Caco-2 (cell line): Measurements from ENCODE around the gene OR2T35. TPM values are rescaled to one million over a fixed set of nuclear protein-coding genes. Genes with fewer than 3 reads are reported as not detected.

Experiments
- BruUV-seq: library from RNA; stranded (reverse); fragments of 400-500 nt; replicated peaks from 2 replicates; lab custom pipeline; 2021; lab: Mats Ljungman, UMichigan
- CTCF ChIA-PET: fragments of 300-600 bp; sonication (Branson Sonifier 250); formaldehyde crosslinking; loops from one replicate; lab custom pipeline; 2022; ENCODE audit warnings: antibody characterized with exemption; lab: Charles Lee
- POLR2A ChIA-PET: fragments of 300-600 bp; sonication (Branson Sonifier 250); formaldehyde crosslinking; loops from one replicate; lab custom pipeline; 2022; ENCODE audit warnings: antibody characterized with exemption; lab: Charles Lee
- DNase-seq, 2 experiments: peaks; one replicate each; pipeline versions ENCODE4 v3.0.0 to v3.0.0-alpha.2; 2020 to 2022
- H3K27me3 ChIP-seq: replicated peaks from 2 replicates; pipeline ENCODE4 v1.6.0; 2011; ENCODE audit warnings: low read length; ENCODE audit not compliant: control insufficient read depth, insufficient read depth
- H3K36me3 ChIP-seq: 2 replicates; pipeline ENCODE4 v1.5.1; 2011; ENCODE audit warnings: low read length; ENCODE audit not compliant: control insufficient read depth, insufficient read depth
- H3K4me1 ChIP-seq: fragments of 250-450 bp; sonication (Bioruptor Pico); 2 replicates; pipeline ENCODE4 v1.5.1; 2020; ENCODE audit warnings: mild to moderate bottlenecking
- H3K4me3 ChIP-seq: 2 replicates; pipeline ENCODE4 v1.5.1; 2011; ENCODE audit warnings: low read depth, mild to moderate bottlenecking, control low read depth, low read length
- H3K9me3 ChIP-seq: fragments of 250-450 bp; sonication (Bioruptor Pico); 2 replicates; pipeline ENCODE4 v1.5.1; 2020; ENCODE audit warnings: mild to moderate bottlenecking, moderate library complexity
- H3K27ac Mint-ChIP-seq: one replicate; pipeline ENCODE4 v1.8.0; 2022; ENCODE audit warnings: mixed read lengths; ENCODE audit not compliant: unreplicated experiment
- H3K27me3 Mint-ChIP-seq: one replicate; pipeline ENCODE4 v1.8.0; 2022; ENCODE audit warnings: mixed read lengths; ENCODE audit not compliant: insufficient read depth, unreplicated experiment
- H3K36me3 Mint-ChIP-seq: one replicate; pipeline ENCODE4 v1.8.0; 2022; ENCODE audit warnings: mild to moderate bottlenecking, mixed read lengths; ENCODE audit not compliant: insufficient read depth, unreplicated experiment
- H3K4me1 Mint-ChIP-seq: one replicate; pipeline ENCODE4 v1.8.0; 2022; ENCODE audit warnings: low read depth, mixed read lengths; ENCODE audit not compliant: unreplicated experiment
- H3K4me3 Mint-ChIP-seq: one replicate; pipeline ENCODE4 v1.8.0; 2022; ENCODE audit warnings: mild to moderate bottlenecking, moderate library complexity, mixed read lengths; ENCODE audit not compliant: unreplicated experiment
- H3K9me3 Mint-ChIP-seq: one replicate; pipeline ENCODE4 v1.8.0; 2022; ENCODE audit warnings: mixed read lengths; ENCODE audit not compliant: unreplicated experiment
- intact Hi-C: fragments of 100-400 bp; cut with micrococcal nuclease; formaldehyde crosslinking; loops from one replicate; pipeline ENCODE4 v1.10.0; 2022; ENCODE audit not compliant: unreplicated experiment
- total RNA-seq: library from RNA; stranded (reverse); gene quantifications from 2 replicates; pipeline ENCODE4 v1.2.3, GENCODE V29; 2022
- TF ChIP-seq, protein P1 (sequence below), 2 experiments: fragments of 200-600 bp in 1 of 2; IDR thresholded peaks; 1 replicate in 1 of 2; 2 replicates in 1 of 2; pipeline versions ENCODE4 v1.5.1 to v1.8.0; 2011 to 2022; ENCODE audit warnings: antibody characterized with exemption in 1 of 2, control low read depth in 1 of 2, inconsistent platforms in 1 of 2, low read depth in 1 of 2, low read length in 1 of 2, mild to moderate bottlenecking in 1 of 2, moderate library complexity in 1 of 2; ENCODE audit not compliant: insufficient read depth in 1 of 2, severe bottlenecking in 1 of 2, unreplicated experiment in 1 of 2

The OR2T35 gene
- total RNA-seq, 1 experiment from 2014 or later, result not detected

DNA sequence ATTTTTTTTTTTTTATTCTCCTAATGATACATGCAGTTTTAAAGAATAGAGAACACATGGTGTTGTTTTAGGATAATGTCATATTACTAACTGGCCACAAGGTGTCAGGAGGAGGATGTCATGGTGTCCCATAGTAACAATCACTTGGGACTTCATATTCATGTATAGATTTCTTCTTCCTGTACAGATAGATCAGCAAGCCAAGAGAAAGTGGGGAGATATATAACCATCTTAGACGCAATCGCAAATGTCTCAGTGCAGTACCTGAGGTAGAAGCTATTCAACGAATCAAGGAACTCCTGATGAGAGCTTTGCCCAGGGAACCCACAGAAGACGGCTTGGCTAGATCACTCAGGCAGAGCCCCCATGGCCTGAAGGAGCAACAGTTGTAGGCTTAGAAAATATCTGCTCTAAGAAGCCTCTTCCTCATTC, 22.5 kb downstream of the OR2T35 start:
- intact Hi-C loops, result loop anchor here (1.0 kb wide), 2 partner anchors 65 to 185 kb away; no protein-coding TSS in a partner anchor
- Mint-ChIP-seq H3K27me3 (peaks cover 14% of the 10 kb centered on the region), H3K36me3 (no peaks in the 10 kb centered on the region)

DNA sequence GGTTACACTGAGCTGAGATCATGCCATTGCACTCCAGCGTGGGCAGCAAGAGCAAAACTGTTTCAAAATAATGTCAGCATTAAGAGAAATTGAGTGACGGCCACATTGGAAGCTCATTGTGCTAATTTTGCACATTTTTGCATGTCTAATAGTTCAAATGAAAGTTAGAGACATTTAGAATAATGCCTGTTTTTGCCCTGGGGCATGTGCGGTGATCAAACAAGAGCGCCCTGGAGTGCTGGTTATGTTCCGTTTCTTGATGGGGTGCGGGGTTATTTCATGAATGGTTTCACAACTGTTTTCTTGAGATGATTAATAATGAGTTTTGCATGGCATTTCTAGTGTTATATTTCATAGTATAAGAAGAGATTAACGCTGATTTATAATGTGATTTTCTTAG, 23.3 kb downstream of the OR2T35 start:
- Histone ChIP-seq H3K4me3 (no peak overlapping the region), H3K27me3 (no peaks in the 10 kb centered on the region), H3K36me3 (no peaks in the 10 kb centered on the region), H3K4me1 (no peaks in the 10 kb centered on the region), H3K9me3 (no peaks in the 10 kb centered on the region)
- BruUV-seq, result no TSS peak
- DNase-seq, result no peak
- TF ChIP-seq, protein P1, sequence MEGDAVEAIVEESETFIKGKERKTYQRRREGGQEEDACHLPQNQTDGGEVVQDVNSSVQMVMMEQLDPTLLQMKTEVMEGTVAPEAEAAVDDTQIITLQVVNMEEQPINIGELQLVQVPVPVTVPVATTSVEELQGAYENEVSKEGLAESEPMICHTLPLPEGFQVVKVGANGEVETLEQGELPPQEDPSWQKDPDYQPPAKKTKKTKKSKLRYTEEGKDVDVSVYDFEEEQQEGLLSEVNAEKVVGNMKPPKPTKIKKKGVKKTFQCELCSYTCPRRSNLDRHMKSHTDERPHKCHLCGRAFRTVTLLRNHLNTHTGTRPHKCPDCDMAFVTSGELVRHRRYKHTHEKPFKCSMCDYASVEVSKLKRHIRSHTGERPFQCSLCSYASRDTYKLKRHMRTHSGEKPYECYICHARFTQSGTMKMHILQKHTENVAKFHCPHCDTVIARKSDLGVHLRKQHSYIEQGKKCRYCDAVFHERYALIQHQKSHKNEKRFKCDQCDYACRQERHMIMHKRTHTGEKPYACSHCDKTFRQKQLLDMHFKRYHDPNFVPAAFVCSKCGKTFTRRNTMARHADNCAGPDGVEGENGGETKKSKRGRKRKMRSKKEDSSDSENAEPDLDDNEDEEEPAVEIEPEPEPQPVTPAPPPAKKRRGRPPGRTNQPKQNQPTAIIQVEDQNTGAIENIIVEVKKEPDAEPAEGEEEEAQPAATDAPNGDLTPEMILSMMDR (IDR thresholded peaks at IDR 0.05; ENCODE audit: insufficient read depth in 1 of 2, low read depth in 1 of 2, low read length in 1 of 2, severe bottlenecking in 1 of 2, unreplicated experiment in 1 of 2), result no peak
- Mint-ChIP-seq H3K4me3 (no peak overlapping the region), H3K36me3 (no peaks in the 10 kb centered on the region), H3K27me3 (peaks cover 14% of the 10 kb centered on the region), H3K27ac (no peak overlapping the region), H3K4me1 (no peaks in the 10 kb centered on the region), H3K9me3 (no peaks in the 10 kb centered on the region)
- intact Hi-C loops, result loop anchor here (1.0 kb wide), 2 partner anchors 66 to 186 kb away; no protein-coding TSS in a partner anchor
- POLR2A ChIA-PET, result no interaction called here
- CTCF ChIA-PET, result no interaction called here

More for the DNA sequence above, 22.5 kb downstream of the OR2T35 start:
- H3K4me3 ChIP-seq, result no peak overlapping the region
- TF ChIP-seq, protein P1 (IDR thresholded peaks at IDR 0.05; ENCODE audit: insufficient read depth in 1 of 2, low read depth in 1 of 2, low read length in 1 of 2, severe bottlenecking in 1 of 2, unreplicated experiment in 1 of 2), result peak in 1 of 2 experiments; percentile 51
- CTCF ChIA-PET, result no interaction called here
- no peaks in the 10 kb centered on the region for H3K9me3 ChIP-seq
- H3K9me3 Mint-ChIP-seq, result no peaks in the 10 kb centered on the region
- BruUV-seq, result no TSS peak
- H3K36me3 ChIP-seq, result no peaks in the 10 kb centered on the region
- no peaks in the 10 kb centered on the region for H3K27me3 ChIP-seq
- no peaks in the 10 kb centered on the region for H3K4me1 Mint-ChIP-seq
- POLR2A ChIA-PET, result no interaction called here
- DNase-seq, result peak in 1 of 2 experiments; percentile 12
- H3K4me1 ChIP-seq, result no peaks in the 10 kb centered on the region
- H3K4me3 Mint-ChIP-seq, result no peak overlapping the region
- no peak overlapping the region for H3K27ac Mint-ChIP-seq

DNA sequence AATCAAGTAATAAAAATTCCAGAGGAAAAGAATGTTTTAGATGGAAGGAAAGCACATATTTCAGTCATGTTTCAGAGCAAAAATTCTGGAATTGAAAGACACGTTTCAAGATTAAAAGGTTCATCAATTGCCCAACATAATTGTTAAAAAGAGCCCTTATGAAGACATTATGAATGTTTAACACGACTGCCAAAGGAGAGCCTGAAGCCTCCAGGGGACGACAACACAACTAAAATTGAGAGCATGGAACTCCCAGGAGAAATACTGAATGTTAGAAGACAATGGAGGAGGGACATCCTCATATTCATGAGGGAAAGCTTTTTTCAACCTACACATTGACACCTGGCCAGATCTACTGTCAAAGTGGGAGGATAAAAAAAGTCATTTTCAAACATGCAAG, 26.2 kb downstream of the OR2T35 start:
- H3K27me3 Mint-ChIP-seq, result peaks cover 14% of the 10 kb centered on the region
- no peaks in the 10 kb centered on the region for H3K4me1 Mint-ChIP-seq
- H3K4me1 ChIP-seq, result no peaks in the 10 kb centered on the region
- DNase-seq, result peak; percentile 62 to 73
- no TSS peak for BruUV-seq
- no peak overlapping the region for H3K4me3 Mint-ChIP-seq
- H3K9me3 ChIP-seq, result no peaks in the 10 kb centered on the region
- H3K4me3 ChIP-seq, result no peak overlapping the region
- no peaks in the 10 kb centered on the region for H3K27me3 ChIP-seq
- intact Hi-C loops, result loop anchor here (2.0 kb wide), 1 partner anchor 78 kb away; no protein-coding TSS in a partner anchor
- CTCF ChIA-PET, result no interaction called here
- H3K9me3 Mint-ChIP-seq, result no peaks in the 10 kb centered on the region
- POLR2A ChIA-PET, result no interaction called here
- no peaks in the 10 kb centered on the region for H3K36me3 Mint-ChIP-seq
- H3K36me3 ChIP-seq, result no peaks in the 10 kb centered on the region
- no peak overlapping the region for H3K27ac Mint-ChIP-seq
- TF ChIP-seq, protein P1 (IDR thresholded peaks at IDR 0.05; ENCODE audit: insufficient read depth in 1 of 2, low read depth in 1 of 2, low read length in 1 of 2, severe bottlenecking in 1 of 2, unreplicated experiment in 1 of 2), result peak; percentile 58 to 74
